ENCODE measurements around the gene PLA2G6.
"Not testable (repeated sequence)": the region's sequence is repeated elsewhere in the genome, so short reads cannot be mapped to it uniquely, and the experiment has no call there.

PLA2G6 gene

GRCh38 chr22:38164551-38164918 is 17.1 kb downstream of the PLA2G6 start:
- no peak for DNase-seq

GRCh38 chr22:38163844-38164550 is 17.6 kb downstream of the PLA2G6 start:
- no peak for DNase-seq

- DNase-seq = no peak
Observed at GRCh38 chr22:38162881-38163843, 18.5 kb downstream of the PLA2G6 start.

GRCh38 chr22:38155703-38156102 is 25.9 kb downstream of the PLA2G6 start:
- no peak for DNase-seq

- DNase-seq = not testable (repeated sequence)
Observed at GRCh38 chr22:38154563-38154915, 27.1 kb downstream of the PLA2G6 start.

- no peak for DNase-seq
Observed at GRCh38 chr22:38153821-38154562, 27.6 kb downstream of the PLA2G6 start.

- no peak for DNase-seq
Observed at GRCh38 chr22:38151126-38151500, 30.5 kb downstream of the PLA2G6 start.

- no peak for DNase-seq
Observed at GRCh38 chr22:38148245-38148644, 33.4 kb downstream of the PLA2G6 start.

GRCh38 chr22:38146166-38146565 is 35.5 kb downstream of the PLA2G6 start:
- DNase-seq = not testable (repeated sequence)

GRCh38 chr22:38144025-38144405 is 37.6 kb downstream of the PLA2G6 start:
- DNase-seq = no peak

GRCh38 chr22:38142606-38143005 is 39.0 kb downstream of the PLA2G6 start:
- no peak for DNase-seq

GRCh38 chr22:38141217-38141973 is 40.2 kb downstream of the PLA2G6 start:
- DNase-seq = no peak

GRCh38 chr22:38139901-38140300 is 41.7 kb downstream of the PLA2G6 start:
- no peak for DNase-seq

GRCh38 chr22:38138961-38139360 is 42.7 kb downstream of the PLA2G6 start:
- no peak for DNase-seq

GRCh38 chr22:38137876-38138687 is 43.5 kb downstream of the PLA2G6 start:
- DNase-seq = no peak

GRCh38 chr22:38136607-38137006 is 45.0 kb downstream of the PLA2G6 start:
- no peak for DNase-seq

- no peak for DNase-seq
Observed at GRCh38 chr22:38135133-38135706, 46.4 kb downstream of the PLA2G6 start.

- no peak for DNase-seq
Observed at GRCh38 chr22:38133331-38133730, 48.3 kb downstream of the PLA2G6 start.

GRCh38 chr22:38132794-38133193 is 48.8 kb downstream of the PLA2G6 start:
- DNase-seq = no peak

- DNase-seq = no peak
Observed at GRCh38 chr22:38132136-38132535, 49.5 kb downstream of the PLA2G6 start.

- no peak for DNase-seq
Observed at GRCh38 chr22:38131399-38131798, 50.2 kb downstream of the PLA2G6 start.
